ENCODE measurements around the gene ATP8A2. TPM values are rescaled to one million over a fixed set of nuclear protein-coding genes. Genes with fewer than 3 reads are reported as not detected.

The ATP8A2 gene
- total RNA-seq, 2 donors from 2014 or later = 0.41 to 1.6 TPM

GRCh38 chr13:26025196-26025595 lies 653.4 kb downstream of the ATP8A2 start:
- Histone ChIP-seq H3K4me3 (no peak overlapping the region), H3K36me3 (no peaks in the 10 kb centered on the region), H3K27me3 (replicated peaks; ENCODE audit: insufficient read depth) (no peaks in the 10 kb centered on the region), H3K4me1 (ENCODE audit: control insufficient read depth in 1 of 2, low read depth in 2 of 2) (peaks cover 0 to 38% of the 10 kb centered on the region in 2 donors), H3K27ac (no peak overlapping the region), H3K9me3 (no peaks in the 10 kb centered on the region)
- no peak for TF ChIP-seq CTCF (IDR thresholded peaks at IDR 0.05)
- DNase-seq (ENCODE audit: low spot score) = no peak
- ATAC-seq (ENCODE audit: insufficient number of reproducible peaks, low FRiP score, low read depth) = no peak

DNA sequence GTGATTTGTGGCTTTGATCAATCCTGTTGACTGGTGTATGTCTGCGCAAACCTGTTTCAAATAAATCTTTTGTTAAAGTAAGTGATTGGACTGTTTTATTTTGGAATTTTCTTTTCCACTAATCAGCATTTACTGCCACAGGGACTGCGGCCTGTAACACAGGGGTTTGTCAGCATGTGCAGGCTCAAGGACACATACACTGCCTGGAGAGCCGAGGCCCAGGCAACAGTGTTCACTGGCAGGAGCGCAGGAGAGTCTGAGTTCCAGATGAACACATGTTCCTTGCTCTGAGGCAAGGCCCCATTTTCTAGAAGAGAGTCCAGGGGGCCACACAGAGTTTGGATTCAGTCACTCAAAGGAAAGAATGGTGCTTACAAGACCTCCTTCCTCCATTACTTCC lies 654.0 kb downstream of the ATP8A2 start:
- peaks cover 0 to 38% of the 10 kb centered on the region in 2 donors for H3K4me1 ChIP-seq (ENCODE audit: control insufficient read depth in 1 of 2, low read depth in 2 of 2)
- DNase-seq (ENCODE audit: low spot score) (no peak), ATAC-seq (ENCODE audit: insufficient number of reproducible peaks, low FRiP score, low read depth) (no peak)
- no peaks in the 10 kb centered on the region for H3K27me3 ChIP-seq (replicated peaks; ENCODE audit: insufficient read depth)
- TF ChIP-seq CTCF (IDR thresholded peaks at IDR 0.05) = no peak
- H3K4me3 ChIP-seq = no peak overlapping the region
- H3K36me3 ChIP-seq = no peaks in the 10 kb centered on the region
- no peak overlapping the region for H3K27ac ChIP-seq
- H3K9me3 ChIP-seq = no peaks in the 10 kb centered on the region

GRCh38 chr13:26026211-26026610 lies 654.4 kb downstream of the ATP8A2 start:
- Histone ChIP-seq H3K4me3 (no peak overlapping the region), H3K9me3 (no peaks in the 10 kb centered on the region), H3K4me1 (ENCODE audit: control insufficient read depth in 1 of 2, low read depth in 2 of 2) (peaks cover 0 to 38% of the 10 kb centered on the region in 2 donors), H3K27me3 (replicated peaks; ENCODE audit: insufficient read depth) (no peaks in the 10 kb centered on the region), H3K36me3 (no peaks in the 10 kb centered on the region), H3K27ac (no peak overlapping the region)
- DNase-seq (ENCODE audit: low spot score) (no peak), ATAC-seq (ENCODE audit: insufficient number of reproducible peaks, low FRiP score, low read depth) (no peak)
- no peak for TF ChIP-seq CTCF (IDR thresholded peaks at IDR 0.05)

DNA sequence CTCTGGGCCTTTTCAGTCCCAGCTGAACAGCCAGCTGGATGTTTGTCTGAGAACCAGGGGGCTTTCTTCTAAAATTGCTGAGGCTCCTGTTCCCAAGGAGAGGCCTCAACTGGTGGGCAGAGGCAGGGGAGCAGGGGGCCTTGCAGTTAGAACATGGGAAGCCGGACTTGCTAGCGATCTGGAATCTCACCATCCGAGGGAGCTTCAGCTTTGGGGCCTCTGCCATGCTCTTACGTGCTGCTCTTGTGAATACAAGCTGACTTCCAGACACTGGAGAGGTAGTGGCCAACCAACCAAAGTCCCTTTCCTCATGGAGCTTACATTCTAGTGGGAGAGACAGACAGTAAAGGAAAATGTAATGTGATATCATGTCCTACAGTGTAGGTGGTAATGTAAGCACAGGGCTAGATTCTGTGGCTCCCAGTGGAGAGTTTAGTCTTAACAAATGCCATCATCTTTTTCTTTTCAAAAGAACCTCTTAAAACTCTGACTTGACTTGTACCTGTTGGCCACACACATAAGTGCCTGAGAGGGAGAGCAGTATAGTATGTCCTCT lies 657.9 kb downstream of the ATP8A2 start:
- Histone ChIP-seq H3K36me3 (no peaks in the 10 kb centered on the region), H3K9me3 (no peaks in the 10 kb centered on the region), H3K4me1 (ENCODE audit: control insufficient read depth in 1 of 2, low read depth in 2 of 2) (peaks cover 0 to 9% of the 10 kb centered on the region in 2 donors), H3K27me3 (replicated peaks; ENCODE audit: insufficient read depth) (no peaks in the 10 kb centered on the region), H3K27ac (no peak overlapping the region), H3K4me3 (no peak overlapping the region)
- TF ChIP-seq CTCF (IDR thresholded peaks at IDR 0.05) = no peak
- ATAC-seq (ENCODE audit: insufficient number of reproducible peaks, low FRiP score, low read depth) (no peak), DNase-seq (ENCODE audit: low spot score) (no peak)

- H3K27ac ChIP-seq = no peak overlapping the region
- TF ChIP-seq CTCF (IDR thresholded peaks at IDR 0.05) = no peak
Observed at GRCh38 chr13:26030331-26030730, 658.6 kb downstream of the ATP8A2 start.

More at GRCh38 chr13:26030331-26030730, 658.6 kb downstream of the ATP8A2 start:
- no peaks in the 10 kb centered on the region for H3K27me3 ChIP-seq (replicated peaks; ENCODE audit: insufficient read depth)
- H3K36me3 ChIP-seq = no peaks in the 10 kb centered on the region
- ATAC-seq (ENCODE audit: insufficient number of reproducible peaks, low FRiP score, low read depth) (no peak), DNase-seq (ENCODE audit: low spot score) (no peak)
- H3K9me3 ChIP-seq = no peaks in the 10 kb centered on the region
- H3K4me1 ChIP-seq (ENCODE audit: control insufficient read depth in 1 of 2, low read depth in 2 of 2) = peaks cover 0 to 2% of the 10 kb centered on the region in 2 donors
- H3K4me3 ChIP-seq = no peak overlapping the region
